T-helper 2 cell treated with Interferon-gamma antibody and Interleukin-4, amounts not matched to agents 5 μg/mL and 100 μg/mL, for 36 hours (primary cell): Measurements from ENCODE around the gene SF3A1.
A peak's percentile ranks its signal among the peaks of the same experiment; 100 is the strongest.
"Not testable (repeated sequence)": the region's sequence is repeated elsewhere in the genome, so short reads cannot be mapped to it uniquely, and the experiment has no call there.

ENCODE experiments used
- DNase-seq: peaks from one replicate; pipeline ENCODE4 v3.0.0; 2021; ENCODE audit warnings: low spot score
- H3K27ac Mint-ChIP-seq: one replicate; pipeline ENCODE4 v1.8.0; 2021; ENCODE audit warnings: mild to moderate bottlenecking, mixed read lengths
- H3K27me3 Mint-ChIP-seq: one replicate; pipeline ENCODE4 v1.8.0; 2021; ENCODE audit warnings: low read depth, mixed read lengths
- H3K36me3 Mint-ChIP-seq: one replicate; pipeline ENCODE4 v1.8.0; 2021; ENCODE audit warnings: low read depth, mixed read lengths
- H3K4me1 Mint-ChIP-seq: one replicate; pipeline ENCODE4 v1.8.0; 2021; ENCODE audit warnings: low read depth, mixed read lengths
- H3K4me3 Mint-ChIP-seq: one replicate; pipeline ENCODE4 v1.8.0; 2022; ENCODE audit warnings: mild to moderate bottlenecking, moderate library complexity, mixed read lengths
- H3K9me3 Mint-ChIP-seq: one replicate; pipeline ENCODE4 v1.8.0; 2021; ENCODE audit warnings: mixed read lengths

Gene SF3A1, protein sequence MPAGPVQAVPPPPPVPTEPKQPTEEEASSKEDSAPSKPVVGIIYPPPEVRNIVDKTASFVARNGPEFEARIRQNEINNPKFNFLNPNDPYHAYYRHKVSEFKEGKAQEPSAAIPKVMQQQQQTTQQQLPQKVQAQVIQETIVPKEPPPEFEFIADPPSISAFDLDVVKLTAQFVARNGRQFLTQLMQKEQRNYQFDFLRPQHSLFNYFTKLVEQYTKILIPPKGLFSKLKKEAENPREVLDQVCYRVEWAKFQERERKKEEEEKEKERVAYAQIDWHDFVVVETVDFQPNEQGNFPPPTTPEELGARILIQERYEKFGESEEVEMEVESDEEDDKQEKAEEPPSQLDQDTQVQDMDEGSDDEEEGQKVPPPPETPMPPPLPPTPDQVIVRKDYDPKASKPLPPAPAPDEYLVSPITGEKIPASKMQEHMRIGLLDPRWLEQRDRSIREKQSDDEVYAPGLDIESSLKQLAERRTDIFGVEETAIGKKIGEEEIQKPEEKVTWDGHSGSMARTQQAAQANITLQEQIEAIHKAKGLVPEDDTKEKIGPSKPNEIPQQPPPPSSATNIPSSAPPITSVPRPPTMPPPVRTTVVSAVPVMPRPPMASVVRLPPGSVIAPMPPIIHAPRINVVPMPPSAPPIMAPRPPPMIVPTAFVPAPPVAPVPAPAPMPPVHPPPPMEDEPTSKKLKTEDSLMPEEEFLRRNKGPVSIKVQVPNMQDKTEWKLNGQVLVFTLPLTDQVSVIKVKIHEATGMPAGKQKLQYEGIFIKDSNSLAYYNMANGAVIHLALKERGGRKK

GRCh38 chr22:30356449-30357235, at the start of gene SF3A1, which contains the start of gene CCDC157:
Gene SF3A1 (minus strand): TSS chr22:30356894. CDS start chr22:30356792, 102 bp downstream.
Gene CCDC157 (plus strand): TSS chr22:30357007. CDS start chr22:30366001, 8,994 bp downstream.
- peak within 1 kb of the TSS; percentile 96 for H3K4me3 Mint-ChIP-seq
- peak within 1 kb of the TSS; percentile 89 for H3K27ac Mint-ChIP-seq
- no peaks in the 10 kb centered on the region for H3K9me3 Mint-ChIP-seq
- peaks cover 31% of the 10 kb centered on the region for H3K4me1 Mint-ChIP-seq
- H3K36me3 Mint-ChIP-seq: peaks cover 34% of the 10 kb centered on the region
- H3K27me3 Mint-ChIP-seq: no peaks in the 10 kb centered on the region
- peak; percentile 90 for DNase-seq

DNA sequence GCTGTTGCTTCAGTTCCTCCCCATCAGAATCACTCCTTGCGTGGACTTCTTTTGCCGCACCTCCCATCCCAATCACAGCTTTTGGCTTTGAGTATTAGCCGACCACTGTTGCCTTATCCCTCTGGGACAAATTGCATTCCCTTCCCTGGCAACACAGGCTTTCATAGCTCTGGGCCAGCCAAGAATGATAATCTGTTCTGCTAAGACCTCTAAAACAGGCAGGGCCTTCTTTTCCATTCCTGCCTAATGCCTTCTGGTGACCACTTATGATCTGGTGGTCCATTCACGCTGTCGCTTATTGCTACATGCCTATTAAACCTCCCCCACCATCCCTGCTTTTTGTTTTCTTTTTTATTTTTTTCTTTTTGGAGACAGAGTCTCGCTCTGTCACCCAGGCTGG, 49.7 kb upstream of the SF3A1 start:
- DNase-seq: no peak
- H3K4me1 Mint-ChIP-seq: no peaks in the 10 kb centered on the region
- H3K9me3 Mint-ChIP-seq: no peaks in the 10 kb centered on the region
- peaks cover 23% of the 10 kb centered on the region for H3K36me3 Mint-ChIP-seq
- no peak overlapping the region for H3K4me3 Mint-ChIP-seq
- H3K27me3 Mint-ChIP-seq: no peaks in the 10 kb centered on the region
- H3K27ac Mint-ChIP-seq: no peak overlapping the region

GRCh38 chr22:30405731-30406130, 49.0 kb upstream of the SF3A1 start:
- H3K4me1 Mint-ChIP-seq: no peaks in the 10 kb centered on the region
- H3K4me3 Mint-ChIP-seq: no peak overlapping the region
- H3K9me3 Mint-ChIP-seq: no peaks in the 10 kb centered on the region
- no peaks in the 10 kb centered on the region for H3K27me3 Mint-ChIP-seq
- peaks cover 20% of the 10 kb centered on the region for H3K36me3 Mint-ChIP-seq
- DNase-seq: no peak
- no peak overlapping the region for H3K27ac Mint-ChIP-seq

GRCh38 chr22:30404307-30404706, 47.6 kb upstream of the SF3A1 start:
- H3K27me3 Mint-ChIP-seq: no peaks in the 10 kb centered on the region
- H3K4me3 Mint-ChIP-seq: no peak overlapping the region
- H3K4me1 Mint-ChIP-seq: no peaks in the 10 kb centered on the region
- DNase-seq: no peak
- no peak overlapping the region for H3K27ac Mint-ChIP-seq
- no peaks in the 10 kb centered on the region for H3K9me3 Mint-ChIP-seq
- H3K36me3 Mint-ChIP-seq: peaks cover 18% of the 10 kb centered on the region

GRCh38 chr22:30402766-30403104, 46.0 kb upstream of the SF3A1 start:
- H3K27me3 Mint-ChIP-seq, H3K4me3 Mint-ChIP-seq, H3K27ac Mint-ChIP-seq, H3K9me3 Mint-ChIP-seq, DNase-seq: not testable (repeated sequence)
- peaks cover 11% of the 10 kb centered on the region for H3K36me3 Mint-ChIP-seq
- H3K4me1 Mint-ChIP-seq: peaks cover 15% of the 10 kb centered on the region

DNA sequence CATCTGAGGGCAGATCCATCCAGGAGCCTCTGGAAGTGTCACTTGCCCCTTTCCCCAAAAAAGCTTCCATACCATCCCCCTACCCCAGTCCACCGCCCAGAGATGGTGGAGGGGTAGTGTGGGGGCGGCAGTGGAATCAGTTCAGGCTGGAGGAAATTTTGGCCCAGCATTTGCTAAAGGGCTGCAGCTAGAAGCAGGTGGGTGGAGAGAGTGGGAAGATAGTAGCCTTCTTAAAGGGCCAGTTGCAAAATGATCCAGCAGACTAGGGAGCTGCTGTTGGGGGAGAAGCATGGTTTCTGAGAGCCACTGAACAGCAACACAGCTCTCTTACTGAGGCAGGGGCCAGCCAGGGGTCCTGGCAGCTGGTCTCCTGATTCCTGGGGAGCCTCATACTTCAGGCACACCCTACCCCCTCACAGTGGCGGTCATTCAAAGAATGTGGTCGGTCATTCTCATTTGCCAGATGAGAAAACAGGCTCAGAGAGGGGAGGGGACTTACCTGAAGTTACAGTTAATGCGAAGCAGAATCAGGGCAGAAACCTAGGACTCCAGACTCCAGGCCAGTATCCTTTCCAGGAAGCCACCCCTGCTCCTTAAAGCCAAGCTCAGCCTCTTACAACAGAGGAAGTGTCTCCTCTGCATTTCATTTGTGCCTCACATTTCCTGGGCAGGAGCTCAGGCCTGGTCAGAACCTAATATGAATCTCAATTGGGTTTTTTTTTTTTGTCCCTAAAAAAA, 45.5 kb upstream of the SF3A1 start:
- no peak for DNase-seq
- H3K4me3 Mint-ChIP-seq: no peak overlapping the region
- no peak overlapping the region for H3K27ac Mint-ChIP-seq
- peaks cover 17% of the 10 kb centered on the region for H3K4me1 Mint-ChIP-seq
- H3K27me3 Mint-ChIP-seq: no peaks in the 10 kb centered on the region
- peaks cover 10% of the 10 kb centered on the region for H3K36me3 Mint-ChIP-seq
- no peaks in the 10 kb centered on the region for H3K9me3 Mint-ChIP-seq

- H3K9me3 Mint-ChIP-seq, H3K27me3 Mint-ChIP-seq, DNase-seq, H3K4me3 Mint-ChIP-seq, H3K36me3 Mint-ChIP-seq, H3K27ac Mint-ChIP-seq: not testable (repeated sequence)
- peaks cover 23% of the 10 kb centered on the region for H3K4me1 Mint-ChIP-seq
These were observed 44.3 kb upstream of the SF3A1 start for GRCh38 chr22:30401024-30401423.

DNA sequence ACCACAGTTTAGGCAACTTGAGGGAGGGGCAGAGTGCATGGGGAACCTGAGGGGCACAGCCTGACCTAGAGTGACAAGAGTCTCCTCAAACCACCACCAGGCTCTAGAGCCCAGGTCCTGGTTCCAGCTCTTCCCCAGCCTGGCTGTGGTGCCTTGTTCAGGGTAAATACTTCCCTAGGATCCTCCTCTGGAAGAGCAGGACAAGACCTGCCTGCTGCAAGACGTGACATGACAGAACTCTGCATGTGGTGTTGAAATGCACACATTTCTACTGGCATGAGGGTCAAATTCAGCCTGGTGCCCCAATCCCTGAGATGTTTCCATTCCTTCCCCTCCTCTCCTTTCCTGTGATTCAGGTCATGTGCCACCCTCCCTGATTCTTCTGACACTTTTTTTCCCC, 43.5 kb upstream of the SF3A1 start:
- H3K4me3 Mint-ChIP-seq: no peak overlapping the region
- H3K9me3 Mint-ChIP-seq: no peaks in the 10 kb centered on the region
- H3K27ac Mint-ChIP-seq: no peak overlapping the region
- no peaks in the 10 kb centered on the region for H3K27me3 Mint-ChIP-seq
- DNase-seq: no peak
- peaks cover 1% of the 10 kb centered on the region for H3K36me3 Mint-ChIP-seq
- H3K4me1 Mint-ChIP-seq: peaks cover 27% of the 10 kb centered on the region

DNA sequence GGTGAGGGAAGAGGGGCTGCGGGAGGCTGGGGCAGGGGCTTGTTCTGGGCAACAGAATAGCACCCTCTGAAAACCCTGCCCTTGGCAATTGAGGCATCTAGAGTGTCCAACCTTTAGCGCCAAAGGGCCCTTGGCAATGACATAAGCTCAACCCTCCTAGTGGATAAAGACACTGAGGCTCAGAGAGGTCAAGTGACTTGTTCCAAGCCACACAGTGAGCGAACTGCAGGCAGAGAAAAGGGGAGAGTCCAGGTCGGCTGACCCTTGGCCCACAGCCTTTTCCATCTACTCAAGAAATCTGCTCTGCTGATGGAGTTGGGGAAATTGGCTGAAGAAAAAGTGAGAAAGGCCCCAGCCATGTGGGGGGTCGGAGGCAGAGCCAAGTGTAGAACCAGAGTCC, 43.0 kb upstream of the SF3A1 start:
- H3K27ac Mint-ChIP-seq: no peak overlapping the region
- H3K4me1 Mint-ChIP-seq: peaks cover 27% of the 10 kb centered on the region

GRCh38 chr22:30398685-30399680, 42.3 kb upstream of the SF3A1 start:
- no peak for DNase-seq
- Mint-ChIP-seq H3K4me3 (peak overlapping the region; percentile 80), H3K27ac (peak overlapping the region; percentile 58), H3K4me1 (peaks cover 27% of the 10 kb centered on the region), H3K36me3 (peaks cover 1% of the 10 kb centered on the region), H3K27me3 (no peaks in the 10 kb centered on the region), H3K9me3 (no peaks in the 10 kb centered on the region)

More for the DNA sequence above, 43.0 kb upstream of the SF3A1 start:
- Mint-ChIP-seq H3K4me3 (no peak overlapping the region), H3K9me3 (no peaks in the 10 kb centered on the region), H3K27me3 (no peaks in the 10 kb centered on the region), H3K36me3 (peaks cover 1% of the 10 kb centered on the region)
- DNase-seq: no peak

- no peak for DNase-seq
- Mint-ChIP-seq H3K36me3 (peaks cover 1% of the 10 kb centered on the region), H3K9me3 (no peaks in the 10 kb centered on the region), H3K27me3 (no peaks in the 10 kb centered on the region), H3K4me3 (peak overlapping the region; percentile 80), H3K4me1 (peaks cover 32% of the 10 kb centered on the region), H3K27ac (peak overlapping the region; percentile 58)
These were observed 41.3 kb upstream of the SF3A1 start for GRCh38 chr22:30397656-30398635.
